CD14-positive monocyte (primary cell): ENCODE results near the gene JARID2. TPM values are rescaled to one million over a fixed set of nuclear protein-coding genes. Genes with fewer than 3 reads are reported as not detected.

Experiments
- DNase-seq, 3 donors: peaks; one replicate each; pipeline ENCODE4 v3.0.0-alpha.2; 2011 to 2022
- H2AFZ ChIP-seq: 2 replicates; pipeline ENCODE4 v1.6.0; 2012; ENCODE audit warnings: mild to moderate bottlenecking, low read depth, low read length, inconsistent platforms; ENCODE audit not compliant: insufficient read depth, poor library complexity, severe bottlenecking
- H3K27ac ChIP-seq, 2 donors: 1 replicate in 1 of 2; 2 replicates in 1 of 2; pipeline ENCODE4 v1.5.1; 2012 to 2013; ENCODE audit warnings: low read length in 2 of 2, control low read depth in 1 of 2, inconsistent platforms in 1 of 2, low read depth in 1 of 2, mild to moderate bottlenecking in 1 of 2
- H3K27me3 ChIP-seq, 2 donors: one replicate each; pipeline versions ENCODE4 v1.6.0 to v1.6.1; 2011 to 2013; ENCODE audit warnings: low read length in 2 of 2; ENCODE audit not compliant: control insufficient read depth in 2 of 2, insufficient read depth in 2 of 2
- H3K36me3 ChIP-seq, 2 donors: replicated peaks in 1 of 2; 1 replicate in 1 of 2; 2 replicates in 1 of 2; pipeline versions ENCODE4 v1.5.1 to v1.6.1; 2012 to 2013; ENCODE audit warnings: low read length in 2 of 2, control low read depth in 1 of 2, inconsistent platforms in 1 of 2, mild to moderate bottlenecking in 1 of 2; ENCODE audit not compliant: insufficient read depth in 2 of 2, control insufficient read depth in 1 of 2
- H3K4me1 ChIP-seq, 2 donors: 1 replicate in 1 of 2; 2 replicates in 1 of 2; pipeline versions ENCODE4 v1.5.1 to v1.6.1; 2012 to 2013; ENCODE audit warnings: low read length in 2 of 2, control low read depth in 1 of 2, inconsistent platforms in 1 of 2, mild to moderate bottlenecking in 1 of 2, moderate library complexity in 1 of 2; ENCODE audit not compliant: insufficient read depth in 2 of 2, control insufficient read depth in 1 of 2
- H3K4me2 ChIP-seq: replicated peaks from 2 replicates; pipeline ENCODE3; 2012; ENCODE audit warnings: low read length, moderate library complexity, mild to moderate bottlenecking; ENCODE audit not compliant: poor library complexity, severe bottlenecking; ENCODE audit errors: extremely low read depth
- H3K4me3 ChIP-seq, 3 experiments: fragments of 200-600 bp in 1 of 3; sonication (generic) in 1 of 3; replicated peaks in 1 of 3; 1 replicate in 2 of 3; 2 replicates in 1 of 3; pipeline ENCODE4 v1.5.1; 2011 to 2013; ENCODE audit warnings: low read length in 3 of 3, mild to moderate bottlenecking in 3 of 3, control low read depth in 2 of 3, low read depth in 2 of 3, inconsistent platforms in 1 of 3, moderate library complexity in 1 of 3
- H3K79me2 ChIP-seq: 2 replicates; pipeline ENCODE4 v1.6.0; 2012; ENCODE audit warnings: mild to moderate bottlenecking, control low read depth, inconsistent platforms, low read length, moderate library complexity; ENCODE audit not compliant: insufficient read depth
- H3K9ac ChIP-seq: 2 replicates; pipeline ENCODE4 v1.6.0; 2017; ENCODE audit warnings: low read length, mild to moderate bottlenecking; ENCODE audit not compliant: insufficient read depth, poor library complexity, severe bottlenecking
- H3K9me3 ChIP-seq, 2 donors: replicated peaks in 1 of 2; 1 replicate in 1 of 2; 2 replicates in 1 of 2; pipeline versions ENCODE4 v1.5.1 to v1.6.1; 2012 to 2013; ENCODE audit warnings: low read length in 2 of 2, control low read depth in 1 of 2; ENCODE audit not compliant: control insufficient read depth in 1 of 2, insufficient read depth in 1 of 2
- H4K20me1 ChIP-seq: 2 replicates; pipeline ENCODE4 v1.6.0; 2012; ENCODE audit warnings: mild to moderate bottlenecking, low read length, control low read depth, moderate library complexity; ENCODE audit not compliant: insufficient read depth
- H3K27ac Mint-ChIP-seq, 7 donors: one replicate each; pipeline ENCODE4 v1.8.0; 2020; ENCODE audit warnings: mild to moderate bottlenecking in 7 of 7, mixed read lengths in 7 of 7, moderate library complexity in 6 of 7, inconsistent platforms in 2 of 7
- H3K27me3 Mint-ChIP-seq, 3 donors: one replicate each; pipeline ENCODE4 v1.8.0; 2021 to 2022; ENCODE audit warnings: low read depth in 3 of 3, mild to moderate bottlenecking in 3 of 3, mixed read lengths in 3 of 3, moderate library complexity in 3 of 3, inconsistent platforms in 1 of 3
- H3K36me3 Mint-ChIP-seq, 2 donors: one replicate each; pipeline ENCODE4 v1.8.0; 2020; ENCODE audit warnings: mixed read lengths in 2 of 2, inconsistent platforms in 1 of 2, mild to moderate bottlenecking in 1 of 2
- H3K4me1 Mint-ChIP-seq: one replicate; pipeline ENCODE4 v1.8.0; 2020; ENCODE audit warnings: mild to moderate bottlenecking, mixed read lengths
- H3K4me3 Mint-ChIP-seq, 2 donors: one replicate each; pipeline ENCODE4 v1.8.0; 2020; ENCODE audit warnings: mild to moderate bottlenecking in 2 of 2, mixed read lengths in 2 of 2, moderate library complexity in 1 of 2
- H3K9me3 Mint-ChIP-seq, 7 donors: one replicate each; pipeline ENCODE4 v1.8.0; 2020 to 2022; ENCODE audit warnings: mixed read lengths in 7 of 7, mild to moderate bottlenecking in 6 of 7, moderate library complexity in 6 of 7, inconsistent platforms in 2 of 7
- CTCF ChIP-seq: fragments of 200-600 bp; IDR thresholded peaks from one replicate; pipeline ENCODE4 v1.8.0; 2022; ENCODE audit warnings: antibody characterized with exemption, mild to moderate bottlenecking
- WGBS: methylation state at CpG from one replicate; pipeline ENCODE4 v1.1.5; 2013; ENCODE audit warnings: missing lambda C conversion rate; ENCODE audit not compliant: insufficient coverage; 5-methylcytosine and 5-hydroxymethylcytosine counted together
- intact Hi-C, 2 donors: fragments of 100-400 bp; cut with micrococcal nuclease; formaldehyde crosslinking; loops; one replicate each; pipeline versions ENCODE4 v1.15.0 to v1.15.1; 2023
- polyA plus RNA-seq, 3 donors: library from polyadenylated mRNA; depleted of rRNA in 1 of 3; unstranded in 2 of 3; stranded (reverse) in 1 of 3; fragments of 300-500 nt in 2 of 3; fragments of >200 nt in 1 of 3; fragmentation: Illumina TruSeq in 2 of 3; gene quantifications; 1 replicate in 2 of 3; 2 replicates in 1 of 3; pipeline ENCODE4 v1.2.3, GENCODE V29; 2012 to 2021

The JARID2 gene
- polyA plus RNA-seq, 3 donors = 6.8 to 17.5 (median 12.5) TPM

DNA sequence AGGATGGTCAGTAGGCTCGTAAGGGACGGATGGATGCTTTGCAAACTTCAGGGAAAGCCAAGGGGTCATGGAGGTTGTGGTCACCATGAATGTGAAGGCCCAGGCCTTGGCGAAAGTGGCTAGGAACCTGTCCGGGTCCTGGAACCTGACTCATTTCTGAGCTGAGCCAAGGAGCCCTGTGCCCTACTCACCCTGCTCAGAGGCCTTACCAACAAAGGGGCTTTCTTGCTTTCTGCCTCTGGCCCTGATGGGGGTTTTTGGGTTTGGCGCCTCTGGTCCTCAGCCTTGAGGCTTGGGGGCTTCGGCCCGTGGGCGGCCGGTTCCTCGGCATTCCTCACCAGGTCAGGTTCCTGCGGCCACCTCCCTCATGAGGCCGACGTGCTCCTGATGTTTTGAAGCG lies 261.9 kb downstream of the JARID2 start:
- peaks cover 0 to 5% (median 0%) of the 10 kb centered on the region in 3 donors for H3K27me3 Mint-ChIP-seq
- H3K4me3 ChIP-seq = no peak overlapping the region
- peak overlapping the region; percentile 64 to 84 for H3K27ac ChIP-seq
- no peaks in the 10 kb centered on the region for H3K9me3 ChIP-seq
- no peak overlapping the region for H3K9ac ChIP-seq
- H3K36me3 ChIP-seq = peaks cover 90 to 98% of the 10 kb centered on the region in 2 donors
- intact Hi-C loops = no loop called here
- peak overlapping the region; percentile 90 to 97 (median 93) for H3K27ac Mint-ChIP-seq
- no peak for TF ChIP-seq CTCF
- H3K4me1 Mint-ChIP-seq = peaks cover 30% of the 10 kb centered on the region
- peaks cover 17 to 26% of the 10 kb centered on the region in 2 donors for H3K4me1 ChIP-seq
- WGBS = 90% methylated on average over 14 of the region's 14 CpGs
- no peak overlapping the region for H3K4me2 ChIP-seq
- H3K27me3 ChIP-seq = no peaks in the 10 kb centered on the region
- no peak overlapping the region for H3K4me3 Mint-ChIP-seq
- no peak overlapping the region for H2AFZ ChIP-seq
- H3K9me3 Mint-ChIP-seq = no peaks in the 10 kb centered on the region
- H3K36me3 Mint-ChIP-seq = peaks cover 85 to 99% of the 10 kb centered on the region in 2 donors
- H4K20me1 ChIP-seq = peaks cover 98% of the 10 kb centered on the region
- H3K79me2 ChIP-seq = peaks cover 63% of the 10 kb centered on the region
- peak in 1 of 3 donors; percentile 34 for DNase-seq

DNA sequence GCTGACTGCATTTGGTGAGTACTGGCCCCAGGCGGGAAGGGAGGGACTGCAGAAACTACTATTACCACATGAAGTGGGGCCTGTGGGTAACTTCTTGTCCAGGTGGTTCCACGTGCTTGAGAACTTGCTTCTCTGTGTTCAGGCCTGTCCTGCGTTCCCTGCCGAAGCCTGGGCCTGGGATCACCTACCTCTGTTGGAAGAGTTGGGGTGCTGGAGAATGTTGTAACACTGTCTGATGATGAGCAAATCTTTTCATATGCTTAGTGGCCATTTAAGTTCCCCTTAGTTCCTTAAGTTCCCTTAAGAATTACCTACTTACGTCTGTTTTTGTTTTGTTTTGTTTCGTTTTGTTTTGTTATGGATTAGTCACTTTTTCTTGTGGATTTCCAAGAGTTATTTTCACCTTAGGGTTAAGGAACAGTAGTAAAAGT lies 262.6 kb downstream of the JARID2 start:
- no CpG with 5 or more reads among the region's 6 CpGs for WGBS

More for the DNA sequence above, 262.6 kb downstream of the JARID2 start:
- Histone ChIP-seq H3K9ac (peak overlapping the region; percentile 2), H4K20me1 (peaks cover 98% of the 10 kb centered on the region), H3K4me3 (peak overlapping the region in 1 of 3 experiments; percentile 49), H3K4me2 (peak overlapping the region; percentile 45), H3K27ac (peak overlapping the region; percentile 64 to 84), H2AFZ (no peak overlapping the region), H3K9me3 (no peaks in the 10 kb centered on the region), H3K27me3 (no peaks in the 10 kb centered on the region), H3K4me1 (peaks cover 17 to 30% of the 10 kb centered on the region in 2 donors), H3K36me3 (peaks cover 90 to 98% of the 10 kb centered on the region in 2 donors), H3K79me2 (peaks cover 57% of the 10 kb centered on the region)
- DNase-seq = peak; percentile 63 to 87 (median 82)
- H3K27ac Mint-ChIP-seq = peak overlapping the region; percentile 90 to 97 (median 93)
- peaks cover 89 to 99% of the 10 kb centered on the region in 2 donors for H3K36me3 Mint-ChIP-seq
- no peak for TF ChIP-seq CTCF
- H3K27me3 Mint-ChIP-seq = peaks cover 0 to 5% (median 0%) of the 10 kb centered on the region in 3 donors
- peaks cover 32% of the 10 kb centered on the region for H3K4me1 Mint-ChIP-seq
- no peaks in the 10 kb centered on the region for H3K9me3 Mint-ChIP-seq
- H3K4me3 Mint-ChIP-seq = peak overlapping the region in 1 of 2 donors; percentile 46
- intact Hi-C loops = no loop called here
